K562 (cell line): ENCODE data around the gene INO80D. TPM values are rescaled to one million over a fixed set of nuclear protein-coding genes. Genes with fewer than 3 reads are reported as not detected.

Experiments used
- CCAR2 ChIP-seq: fragments of 200-400 bp; formaldehyde crosslinking; IDR thresholded peaks from 2 replicates; pipeline ENCODE4 v1.6.1; 2017; ENCODE audit warnings: mild to moderate bottlenecking, low read depth, low read length
- FOS ChIP-seq: IDR thresholded peaks from 3 replicates; pipeline ENCODE4 v1.6.1; 2011; ENCODE audit not compliant: insufficient read length; ENCODE audit errors: extremely low read depth
- RBM25 ChIP-seq: fragments of 200-400 bp; formaldehyde crosslinking; IDR thresholded peaks from 2 replicates; pipeline ENCODE4 v1.6.1; 2018; ENCODE audit warnings: low read length, low read depth, moderate library complexity; ENCODE audit not compliant: severe bottlenecking
- SP1 ChIP-seq: sonication (generic); formaldehyde crosslinking; IDR thresholded peaks from 2 replicates; pipeline ENCODE4 v1.8.1; 2022; ENCODE audit warnings: mild to moderate bottlenecking, missing genetic modification reagents
- TAF7 ChIP-seq: fragments of 450-650 bp; IDR thresholded peaks from 2 replicates; pipeline ENCODE4 v1.6.1; 2016; ENCODE audit warnings: missing genetic modification characterization, missing compliant biosample characterization
- TBP ChIP-seq: optimal IDR thresholded peaks from 2 replicates; pipeline ENCODE3; 2011; ENCODE audit warnings: low read depth, low read length, improper control_type of control experiment
- ZNF586 ChIP-seq: fragments of 450-650 bp; formaldehyde crosslinking; conservative IDR thresholded peaks from 2 replicates; pipeline ENCODE4 v1.4.0; 2020; ENCODE audit warnings: mild to moderate bottlenecking, moderate library complexity
- ZNF780A ChIP-seq: fragments of 250-450 bp; sonication (Bioruptor Pico); IDR thresholded peaks from 2 replicates; pipeline ENCODE4 v1.5.0; 2021; ENCODE audit warnings: mild to moderate bottlenecking
- polyA plus RNA-seq, 8 experiments: library from polyadenylated mRNA; depleted of rRNA in 4 of 8; stranded (reverse) in 5 of 8; unstranded in 3 of 8; fragments of >200 nt; fragmentation: Nextera tagmentation in 2 of 8; fragmentation: Illumina TruSeq in 1 of 8; extraction: Ambion mirVana in 2 of 8; extraction: Trizol in 1 of 8; gene quantifications; 2 replicates each; pipeline versions ENCODE4 v1.2.1 to v1.2.3, GENCODE V29; 2011 to 2014; ENCODE audit warnings: inconsistent platforms in 1 of 8, missing spikeins in 1 of 8
- total RNA-seq, 7 experiments: library from RNA; depleted of rRNA in 6 of 7; stranded (reverse); fragments of >200 nt in 6 of 7; fragmentation: Illumina TruSeq in 2 of 7; extraction: Trizol in 2 of 7; gene quantifications; 2 replicates each; pipeline versions ENCODE4 v1.2.1 to v1.2.3, GENCODE V29; 2011 to 2021; ENCODE audit warnings: low replicate concordance in 1 of 7
- TF ChIP-seq, protein P1 (sequence below): sonication (generic); formaldehyde crosslinking; IDR thresholded peaks from 2 replicates; pipeline ENCODE4 v1.8.0; 2023; ENCODE audit warnings: mild to moderate bottlenecking, missing genetic modification reagents
- TF ChIP-seq, protein P2 (sequence below): fragments of 450-650 bp; IDR thresholded peaks from 2 replicates; pipeline ENCODE4 v1.6.1; 2016; ENCODE audit warnings: low read depth
- TF ChIP-seq, protein P3 (sequence below), 2 experiments: fragments of 450-650 bp in 1 of 2; sonication (generic) in 1 of 2; formaldehyde crosslinking in 1 of 2; IDR thresholded peaks in 1 of 2; conservative IDR thresholded peaks in 1 of 2; 2 replicates each; pipeline versions ENCODE4 v1.6.1 to v1.8.1; 2016 to 2023; ENCODE audit warnings: mild to moderate bottlenecking in 2 of 2, moderate library complexity in 2 of 2, inconsistent platforms in 1 of 2, missing genetic modification reagents in 1 of 2
- TF ChIP-seq, protein P4 (sequence below): fragments of 250-450 bp; sonication (Bioruptor Pico); IDR thresholded peaks from 2 replicates; pipeline ENCODE4 v1.6.1; 2021; ENCODE audit warnings: mild to moderate bottlenecking
- TF ChIP-seq, protein P5 (sequence below): fragments of 250-450 bp; sonication (Bioruptor Pico); IDR thresholded peaks from 2 replicates; pipeline ENCODE4 v1.8.0; 2022; ENCODE audit warnings: inconsistent platforms, mild to moderate bottlenecking, moderate library complexity, borderline replicate concordance

Gene INO80D
- total and polyA plus RNA-seq, 9 of the 15 experiments (the other 6 are each of a cell fraction or from before 2014, with no cell fraction given): 0.64 to 8.1 (median 2.9) TPM

DNA sequence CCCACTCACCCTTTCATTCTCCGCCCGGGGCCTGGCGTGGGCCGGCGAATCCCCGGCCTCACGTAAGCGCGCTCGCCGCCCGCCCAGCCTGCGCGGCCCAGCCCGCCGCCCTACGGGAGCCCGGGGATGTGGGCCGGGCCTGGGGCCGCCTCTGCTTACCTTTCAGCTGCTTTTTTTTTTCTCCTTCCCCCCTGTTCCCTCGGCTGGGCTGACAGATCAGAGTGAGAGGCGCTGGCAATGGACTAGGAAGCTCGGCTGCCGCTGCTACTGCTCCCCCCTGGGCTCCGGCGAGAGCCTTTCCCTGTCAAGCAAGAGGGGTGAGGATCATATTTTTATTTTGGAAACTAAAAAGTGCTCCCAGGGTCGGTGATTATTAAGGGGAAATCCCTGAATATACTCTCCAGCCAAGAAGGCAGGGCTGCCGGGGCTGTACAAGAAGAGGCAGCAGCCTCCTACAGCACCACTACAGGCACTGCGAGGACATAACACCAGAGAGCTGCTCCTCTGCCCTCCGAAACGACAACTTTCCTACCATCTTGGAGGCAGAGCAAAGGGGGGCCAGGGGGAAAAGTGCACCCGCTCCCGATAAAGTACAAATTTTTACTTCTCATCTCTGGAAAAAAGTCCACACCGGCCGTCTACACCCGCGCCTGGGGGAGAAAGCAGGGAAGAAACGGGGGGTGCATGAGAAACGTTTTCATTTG, at the start of gene INO80D (continued):
- TF ChIP-seq, protein P1, sequence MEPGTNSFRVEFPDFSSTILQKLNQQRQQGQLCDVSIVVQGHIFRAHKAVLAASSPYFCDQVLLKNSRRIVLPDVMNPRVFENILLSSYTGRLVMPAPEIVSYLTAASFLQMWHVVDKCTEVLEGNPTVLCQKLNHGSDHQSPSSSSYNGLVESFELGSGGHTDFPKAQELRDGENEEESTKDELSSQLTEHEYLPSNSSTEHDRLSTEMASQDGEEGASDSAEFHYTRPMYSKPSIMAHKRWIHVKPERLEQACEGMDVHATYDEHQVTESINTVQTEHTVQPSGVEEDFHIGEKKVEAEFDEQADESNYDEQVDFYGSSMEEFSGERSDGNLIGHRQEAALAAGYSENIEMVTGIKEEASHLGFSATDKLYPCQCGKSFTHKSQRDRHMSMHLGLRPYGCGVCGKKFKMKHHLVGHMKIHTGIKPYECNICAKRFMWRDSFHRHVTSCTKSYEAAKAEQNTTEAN (CRISPR knock-in tag): no peak
- no peak for TF ChIP-seq FOS
- TF ChIP-seq, protein P2, sequence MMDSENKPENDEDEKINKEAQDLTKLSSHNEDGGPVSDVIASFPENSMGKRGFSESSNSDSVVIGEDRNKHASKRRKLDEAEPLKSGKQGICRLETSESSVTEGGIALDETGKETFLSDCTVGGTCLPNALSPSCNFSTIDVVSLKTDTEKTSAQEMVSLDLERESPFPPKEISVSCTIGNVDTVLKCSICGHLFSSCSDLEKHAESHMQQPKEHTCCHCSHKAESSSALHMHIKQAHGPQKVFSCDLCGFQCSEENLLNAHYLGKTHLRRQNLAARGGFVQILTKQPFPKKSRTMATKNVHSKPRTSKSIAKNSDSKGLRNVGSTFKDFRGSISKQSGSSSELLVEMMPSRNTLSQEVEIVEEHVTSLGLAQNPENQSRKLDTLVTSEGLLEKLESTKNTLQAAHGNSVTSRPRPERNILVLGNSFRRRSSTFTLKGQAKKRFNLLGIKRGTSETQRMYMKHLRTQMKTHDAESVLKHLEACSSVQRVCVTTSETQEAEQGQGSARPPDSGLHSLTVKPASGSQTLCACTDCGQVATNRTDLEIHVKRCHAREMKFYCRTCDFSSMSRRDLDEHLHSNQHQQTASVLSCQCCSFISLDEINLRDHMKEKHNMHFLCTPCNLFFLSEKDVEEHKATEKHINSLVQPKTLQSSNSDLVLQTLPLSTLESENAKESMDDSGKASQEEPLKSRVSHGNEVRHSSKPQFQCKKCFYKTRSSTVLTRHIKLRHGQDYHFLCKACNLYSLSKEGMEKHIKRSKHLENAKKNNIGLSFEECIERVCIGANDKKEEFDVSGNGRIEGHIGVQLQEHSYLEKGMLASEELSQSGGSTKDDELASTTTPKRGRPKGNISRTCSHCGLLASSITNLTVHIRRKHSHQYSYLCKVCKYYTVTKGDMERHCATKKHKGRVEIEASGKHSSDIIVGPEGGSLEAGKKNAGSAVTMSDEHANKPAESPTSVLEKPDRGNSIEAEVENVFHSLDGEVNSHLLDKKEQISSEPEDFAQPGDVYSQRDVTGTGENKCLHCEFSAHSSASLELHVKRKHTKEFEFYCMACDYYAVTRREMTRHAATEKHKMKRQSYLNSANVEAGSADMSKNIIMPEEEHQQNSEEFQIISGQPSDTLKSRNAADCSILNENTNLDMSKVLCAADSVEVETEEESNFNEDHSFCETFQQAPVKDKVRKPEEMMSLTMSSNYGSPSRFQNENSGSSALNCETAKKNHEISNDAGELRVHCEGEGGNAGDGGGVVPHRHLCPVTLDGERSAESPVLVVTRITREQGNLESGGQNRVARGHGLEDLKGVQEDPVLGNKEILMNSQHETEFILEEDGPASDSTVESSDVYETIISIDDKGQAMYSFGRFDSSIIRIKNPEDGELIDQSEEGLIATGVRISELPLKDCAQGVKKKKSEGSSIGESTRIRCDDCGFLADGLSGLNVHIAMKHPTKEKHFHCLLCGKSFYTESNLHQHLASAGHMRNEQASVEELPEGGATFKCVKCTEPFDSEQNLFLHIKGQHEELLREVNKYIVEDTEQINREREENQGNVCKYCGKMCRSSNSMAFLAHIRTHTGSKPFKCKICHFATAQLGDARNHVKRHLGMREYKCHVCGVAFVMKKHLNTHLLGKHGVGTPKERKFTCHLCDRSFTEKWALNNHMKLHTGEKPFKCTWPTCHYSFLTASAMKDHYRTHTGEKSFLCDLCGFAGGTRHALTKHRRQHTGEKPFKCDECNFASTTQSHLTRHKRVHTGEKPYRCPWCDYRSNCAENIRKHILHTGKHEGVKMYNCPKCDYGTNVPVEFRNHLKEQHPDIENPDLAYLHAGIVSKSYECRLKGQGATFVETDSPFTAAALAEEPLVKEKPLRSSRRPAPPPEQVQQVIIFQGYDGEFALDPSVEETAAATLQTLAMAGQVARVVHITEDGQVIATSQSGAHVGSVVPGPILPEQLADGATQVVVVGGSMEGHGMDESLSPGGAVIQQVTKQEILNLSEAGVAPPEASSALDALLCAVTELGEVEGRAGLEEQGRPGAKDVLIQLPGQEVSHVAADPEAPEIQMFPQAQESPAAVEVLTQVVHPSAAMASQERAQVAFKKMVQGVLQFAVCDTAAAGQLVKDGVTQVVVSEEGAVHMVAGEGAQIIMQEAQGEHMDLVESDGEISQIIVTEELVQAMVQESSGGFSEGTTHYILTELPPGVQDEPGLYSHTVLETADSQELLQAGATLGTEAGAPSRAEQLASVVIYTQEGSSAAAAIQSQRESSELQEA: no peak
- TF ChIP-seq, protein P3, sequence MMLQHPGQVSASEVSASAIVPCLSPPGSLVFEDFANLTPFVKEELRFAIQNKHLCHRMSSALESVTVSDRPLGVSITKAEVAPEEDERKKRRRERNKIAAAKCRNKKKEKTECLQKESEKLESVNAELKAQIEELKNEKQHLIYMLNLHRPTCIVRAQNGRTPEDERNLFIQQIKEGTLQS (IDR thresholded peaks at IDR 0.05): no peak
- TF ChIP-seq, protein P3 (CRISPR knock-in tag; conservative IDR thresholded peaks at IDR 0.05): no peak
- no peak for TF ChIP-seq ZNF586 (CRISPR knock-in tag)
- peak; percentile 64 for TF ChIP-seq TBP
- TF ChIP-seq SP1: no peak
- TF ChIP-seq, protein P4, sequence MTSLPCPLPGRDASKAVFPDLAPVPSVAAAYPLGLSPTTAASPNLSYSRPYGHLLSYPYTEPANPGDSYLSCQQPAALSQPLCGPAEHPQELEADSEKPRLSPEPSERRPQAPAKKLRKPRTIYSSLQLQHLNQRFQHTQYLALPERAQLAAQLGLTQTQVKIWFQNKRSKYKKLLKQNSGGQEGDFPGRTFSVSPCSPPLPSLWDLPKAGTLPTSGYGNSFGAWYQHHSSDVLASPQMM: no peak
- TF ChIP-seq TAF7: peak; percentile 58; the same call in 1 of the 2 replicates
- TF ChIP-seq, protein P5, sequence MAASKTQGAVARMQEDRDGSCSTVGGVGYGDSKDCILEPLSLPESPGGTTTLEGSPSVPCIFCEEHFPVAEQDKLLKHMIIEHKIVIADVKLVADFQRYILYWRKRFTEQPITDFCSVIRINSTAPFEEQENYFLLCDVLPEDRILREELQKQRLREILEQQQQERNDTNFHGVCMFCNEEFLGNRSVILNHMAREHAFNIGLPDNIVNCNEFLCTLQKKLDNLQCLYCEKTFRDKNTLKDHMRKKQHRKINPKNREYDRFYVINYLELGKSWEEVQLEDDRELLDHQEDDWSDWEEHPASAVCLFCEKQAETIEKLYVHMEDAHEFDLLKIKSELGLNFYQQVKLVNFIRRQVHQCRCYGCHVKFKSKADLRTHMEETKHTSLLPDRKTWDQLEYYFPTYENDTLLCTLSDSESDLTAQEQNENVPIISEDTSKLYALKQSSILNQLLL (CRISPR knock-in tag): no peak
- TF ChIP-seq ZNF780A (CRISPR knock-in tag): no peak
- TF ChIP-seq RBM25: no peak
- TF ChIP-seq CCAR2: no peak
